CD8-positive, alpha-beta memory T cell (primary cell): Measurements from ENCODE around the gene SUSD6. TPM values are rescaled to one million over a fixed set of nuclear protein-coding genes. Genes with fewer than 3 reads are reported as not detected.

Experiments used
- CTCF ChIA-PET: fragments of 350-600 bp; sonication (Branson Sonifier 250); formaldehyde crosslinking; loops from one replicate; lab custom pipeline; 2021; ENCODE audit warnings: antibody characterized with exemption; lab: Charles Lee
- POLR2A ChIA-PET: fragments of 350-600 bp; sonication (Branson Sonifier 250); formaldehyde crosslinking; loops from one replicate; lab custom pipeline; 2021; ENCODE audit warnings: antibody characterized with exemption; lab: Charles Lee
- DNase-seq, 5 donors: peaks; one replicate each; pipeline versions ENCODE4 v3.0.0 to v3.0.0-alpha.2; 2020 to 2022; ENCODE audit warnings: mixed read lengths in 1 of 5
- H3K27ac ChIP-seq: one replicate; pipeline ENCODE4 v1.7.0; 2013; ENCODE audit warnings: low read depth, mild to moderate bottlenecking, low read length, moderate library complexity
- H3K27me3 ChIP-seq: 2 replicates; pipeline ENCODE4 v1.7.0; 2013; ENCODE audit warnings: low read length, mild to moderate bottlenecking; ENCODE audit not compliant: insufficient read depth, poor library complexity, severe bottlenecking
- H3K36me3 ChIP-seq: 2 replicates; pipeline ENCODE4 v1.7.0; 2013; ENCODE audit warnings: mild to moderate bottlenecking, low read length, moderate library complexity; ENCODE audit not compliant: insufficient read depth
- H3K4me1 ChIP-seq: 2 replicates; pipeline ENCODE4 v1.7.0; 2013; ENCODE audit warnings: mild to moderate bottlenecking, low read length, moderate library complexity; ENCODE audit not compliant: insufficient read depth
- H3K4me3 ChIP-seq: 2 replicates; pipeline ENCODE4 v1.7.0; 2013; ENCODE audit warnings: mild to moderate bottlenecking, low read length
- H3K9me3 ChIP-seq: 2 replicates; pipeline ENCODE4 v1.7.0; 2013; ENCODE audit warnings: mild to moderate bottlenecking, low read length
- H3K27ac Mint-ChIP-seq, 8 donors: one replicate each; pipeline ENCODE4 v1.8.0; 2020 to 2021; ENCODE audit warnings: mixed read lengths in 8 of 8, mild to moderate bottlenecking in 6 of 8, inconsistent platforms in 3 of 8, moderate library complexity in 3 of 8
- H3K27me3 Mint-ChIP-seq, 2 donors: one replicate each; pipeline ENCODE4 v1.8.0; 2020 to 2021; ENCODE audit warnings: mixed read lengths in 2 of 2, mild to moderate bottlenecking in 1 of 2, moderate library complexity in 1 of 2
- H3K36me3 Mint-ChIP-seq, 3 donors: one replicate each; pipeline ENCODE4 v1.8.0; 2020 to 2021; ENCODE audit warnings: mixed read lengths in 3 of 3, inconsistent platforms in 1 of 3, mild to moderate bottlenecking in 1 of 3
- H3K4me1 Mint-ChIP-seq, 3 donors: one replicate each; pipeline ENCODE4 v1.8.0; 2020 to 2021; ENCODE audit warnings: mixed read lengths in 3 of 3, inconsistent platforms in 1 of 3, mild to moderate bottlenecking in 1 of 3
- H3K4me3 Mint-ChIP-seq, 7 donors: one replicate each; pipeline ENCODE4 v1.8.0; 2020 to 2021; ENCODE audit warnings: mixed read lengths in 7 of 7, mild to moderate bottlenecking in 6 of 7, moderate library complexity in 4 of 7, inconsistent platforms in 2 of 7
- H3K9me3 Mint-ChIP-seq, 5 donors: one replicate each; pipeline ENCODE4 v1.8.0; 2020 to 2022; ENCODE audit warnings: mixed read lengths in 5 of 5, mild to moderate bottlenecking in 3 of 5, moderate library complexity in 2 of 5, inconsistent platforms in 1 of 5
- polyA plus RNA-seq: library from polyadenylated mRNA; unstranded; fragments of 300-500 nt; fragmentation: Illumina TruSeq; gene quantifications from one replicate; pipeline ENCODE4 v1.2.3, GENCODE V29; 2021
- total RNA-seq, 2 experiments: library from RNA; stranded (reverse); gene quantifications; one replicate each; pipeline ENCODE4 v1.2.3, GENCODE V29; 2021

SUSD6 gene
- total and polyA plus RNA-seq, 3 experiments from 2014 or later = 9.3 to 53.9 (median 51.4) TPM

GRCh38 chr14:69753860-69754259 lies 142.5 kb downstream of the SUSD6 start:
- H3K9me3 ChIP-seq = no peaks in the 10 kb centered on the region
- H3K4me3 Mint-ChIP-seq = no peak overlapping the region
- no peak overlapping the region for H3K27ac ChIP-seq
- H3K9me3 Mint-ChIP-seq = no peaks in the 10 kb centered on the region
- no peak for DNase-seq
- POLR2A ChIA-PET = no interaction called here
- peaks cover 9 to 10% (median 9%) of the 10 kb centered on the region in 3 donors for H3K4me1 Mint-ChIP-seq
- no peak overlapping the region for H3K4me3 ChIP-seq
- H3K4me1 ChIP-seq = peaks cover 14% of the 10 kb centered on the region
- H3K27me3 ChIP-seq = no peaks in the 10 kb centered on the region
- H3K36me3 ChIP-seq = no peaks in the 10 kb centered on the region
- no peaks in the 10 kb centered on the region for H3K36me3 Mint-ChIP-seq
- peaks cover 3% of the 10 kb centered on the region in 2 donors for H3K27me3 Mint-ChIP-seq
- CTCF ChIA-PET = no interaction called here
- no peak overlapping the region for H3K27ac Mint-ChIP-seq

DNA sequence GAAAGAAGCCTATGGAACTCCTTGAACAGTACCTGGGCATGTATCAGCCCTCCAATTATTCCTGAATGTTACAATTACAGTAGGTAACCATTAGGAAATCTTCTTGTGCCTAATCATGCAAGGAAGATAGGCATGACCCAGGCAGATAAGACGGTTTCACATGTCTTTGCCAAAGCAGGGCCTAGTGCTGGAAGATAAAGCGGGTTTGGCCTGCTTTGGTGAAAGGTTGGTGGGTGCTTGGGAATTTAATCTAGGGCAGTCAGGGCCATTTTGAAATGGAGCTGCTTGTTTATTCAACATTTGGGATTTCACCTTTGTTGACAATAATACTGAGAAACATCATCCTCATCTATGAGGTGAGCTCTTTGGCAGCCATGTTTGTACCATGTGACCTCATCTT lies 143.1 kb downstream of the SUSD6 start:
- H3K36me3 Mint-ChIP-seq = no peaks in the 10 kb centered on the region
- H3K36me3 ChIP-seq = no peaks in the 10 kb centered on the region
- H3K9me3 Mint-ChIP-seq = no peaks in the 10 kb centered on the region
- H3K4me3 ChIP-seq = no peak overlapping the region
- H3K4me1 Mint-ChIP-seq = peaks cover 9 to 10% (median 9%) of the 10 kb centered on the region in 3 donors
- H3K27ac ChIP-seq = no peak overlapping the region
- peaks cover 14% of the 10 kb centered on the region for H3K4me1 ChIP-seq
- H3K27me3 Mint-ChIP-seq = peaks cover 3% of the 10 kb centered on the region in 2 donors
- CTCF ChIA-PET = no interaction called here
- H3K9me3 ChIP-seq = no peaks in the 10 kb centered on the region
- POLR2A ChIA-PET = interaction anchor here (0.6 kb wide), 1 partner anchor 129 kb away, joined by 4 read pairs; no protein-coding TSS in a partner anchor
- H3K27ac Mint-ChIP-seq = no peak overlapping the region
- no peaks in the 10 kb centered on the region for H3K27me3 ChIP-seq
- H3K4me3 Mint-ChIP-seq = no peak overlapping the region
- DNase-seq = no peak

- Histone ChIP-seq H3K4me1 (peaks cover 14% of the 10 kb centered on the region), H3K27me3 (no peaks in the 10 kb centered on the region), H3K4me3 (no peak overlapping the region), H3K36me3 (no peaks in the 10 kb centered on the region), H3K9me3 (no peaks in the 10 kb centered on the region), H3K27ac (no peak overlapping the region)
- peaks cover 3% of the 10 kb centered on the region in 2 donors for H3K27me3 Mint-ChIP-seq
- peaks cover 9 to 10% (median 9%) of the 10 kb centered on the region in 3 donors for H3K4me1 Mint-ChIP-seq
- ChIA-PET CTCF (no interaction called here), POLR2A (interaction anchor here (1.0 kb wide), 2 partner anchors 11 to 126 kb away, joined by 3 to 4 read pairs; partner anchors contain the start of gene SRSF5)
- DNase-seq = no peak
- no peak overlapping the region for H3K4me3 Mint-ChIP-seq
- H3K27ac Mint-ChIP-seq = peak overlapping the region in 3 of 8 donors; percentile 38 to 51 (median 50)
- no peaks in the 10 kb centered on the region for H3K36me3 Mint-ChIP-seq
- no peaks in the 10 kb centered on the region for H3K9me3 Mint-ChIP-seq
Observed at GRCh38 chr14:69755296-69755695, 143.9 kb downstream of the SUSD6 start.

DNA sequence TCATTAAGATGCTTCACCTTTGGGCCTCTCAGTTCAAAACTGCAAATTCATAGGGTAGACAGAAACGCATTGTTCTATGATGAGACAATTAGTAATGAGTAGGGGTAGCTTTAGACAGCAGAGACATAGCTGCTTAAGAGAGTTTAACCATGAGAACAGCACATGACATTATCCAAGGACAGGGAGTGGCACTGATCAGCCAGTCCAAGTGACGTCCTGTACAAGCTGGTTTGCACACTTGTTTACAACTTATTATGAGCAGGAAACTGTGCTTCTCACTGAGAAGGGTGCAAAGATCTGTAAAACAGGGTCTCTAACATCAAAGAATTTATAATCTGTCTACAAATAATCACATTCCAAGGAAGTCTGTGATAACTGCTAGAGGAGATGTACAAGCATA lies 144.4 kb downstream of the SUSD6 start:
- H3K27ac ChIP-seq = no peak overlapping the region
- ChIA-PET POLR2A (interaction anchor here (1.0 kb wide), 2 partner anchors 11 to 126 kb away, joined by 3 to 4 read pairs; partner anchors contain the start of gene SRSF5), CTCF (no interaction called here)
- no peaks in the 10 kb centered on the region for H3K27me3 ChIP-seq
- H3K4me3 ChIP-seq = no peak overlapping the region
- Mint-ChIP-seq H3K27ac (peak overlapping the region in 3 of 8 donors; percentile 38 to 51 (median 50)), H3K9me3 (no peaks in the 10 kb centered on the region), H3K27me3 (peaks cover 3 to 5% of the 10 kb centered on the region in 2 donors), H3K4me1 (peaks cover 9 to 10% (median 9%) of the 10 kb centered on the region in 3 donors), H3K36me3 (no peaks in the 10 kb centered on the region), H3K4me3 (no peak overlapping the region)
- no peaks in the 10 kb centered on the region for H3K36me3 ChIP-seq
- no peak for DNase-seq
- H3K4me1 ChIP-seq = peaks cover 14% of the 10 kb centered on the region
- H3K9me3 ChIP-seq = no peaks in the 10 kb centered on the region

- H3K27me3 Mint-ChIP-seq = peaks cover 3 to 9% of the 10 kb centered on the region in 2 donors
- no peak for DNase-seq
- Histone ChIP-seq H3K4me3 (no peak overlapping the region), H3K27me3 (no peaks in the 10 kb centered on the region), H3K36me3 (no peaks in the 10 kb centered on the region), H3K4me1 (peaks cover 14% of the 10 kb centered on the region), H3K27ac (no peak overlapping the region), H3K9me3 (no peaks in the 10 kb centered on the region)
- H3K36me3 Mint-ChIP-seq = no peaks in the 10 kb centered on the region
- H3K27ac Mint-ChIP-seq = no peak overlapping the region
- no peaks in the 10 kb centered on the region for H3K9me3 Mint-ChIP-seq
- H3K4me3 Mint-ChIP-seq = no peak overlapping the region
- peaks cover 9 to 10% (median 9%) of the 10 kb centered on the region in 3 donors for H3K4me1 Mint-ChIP-seq
- ChIA-PET CTCF (no interaction called here), POLR2A (interaction anchor here (1.0 kb wide), 1 partner anchor 10 kb away, joined by 4 read pairs; the partner anchor contains the start of gene SRSF5)
Observed at GRCh38 chr14:69756298-69756697, 144.9 kb downstream of the SUSD6 start.

- Histone ChIP-seq H3K4me1 (peaks cover 8% of the 10 kb centered on the region), H3K36me3 (no peaks in the 10 kb centered on the region), H3K27me3 (no peaks in the 10 kb centered on the region), H3K9me3 (no peaks in the 10 kb centered on the region), H3K4me3 (no peak overlapping the region), H3K27ac (no peak overlapping the region)
- no peaks in the 10 kb centered on the region for H3K9me3 Mint-ChIP-seq
- no peak for DNase-seq
- peaks cover 5 to 8% (median 6%) of the 10 kb centered on the region in 3 donors for H3K4me1 Mint-ChIP-seq
- ChIA-PET POLR2A (no interaction called here), CTCF (interaction anchor here (1.8 kb wide), 1 partner anchor 34 kb away, joined by 6 read pairs; no protein-coding TSS in a partner anchor)
- no peaks in the 10 kb centered on the region for H3K36me3 Mint-ChIP-seq
- H3K4me3 Mint-ChIP-seq = no peak overlapping the region
- H3K27me3 Mint-ChIP-seq = peaks cover 0 to 5% of the 10 kb centered on the region in 2 donors
- H3K27ac Mint-ChIP-seq = no peak overlapping the region
Observed at GRCh38 chr14:69760810-69761209, 149.4 kb downstream of the SUSD6 start.

DNA sequence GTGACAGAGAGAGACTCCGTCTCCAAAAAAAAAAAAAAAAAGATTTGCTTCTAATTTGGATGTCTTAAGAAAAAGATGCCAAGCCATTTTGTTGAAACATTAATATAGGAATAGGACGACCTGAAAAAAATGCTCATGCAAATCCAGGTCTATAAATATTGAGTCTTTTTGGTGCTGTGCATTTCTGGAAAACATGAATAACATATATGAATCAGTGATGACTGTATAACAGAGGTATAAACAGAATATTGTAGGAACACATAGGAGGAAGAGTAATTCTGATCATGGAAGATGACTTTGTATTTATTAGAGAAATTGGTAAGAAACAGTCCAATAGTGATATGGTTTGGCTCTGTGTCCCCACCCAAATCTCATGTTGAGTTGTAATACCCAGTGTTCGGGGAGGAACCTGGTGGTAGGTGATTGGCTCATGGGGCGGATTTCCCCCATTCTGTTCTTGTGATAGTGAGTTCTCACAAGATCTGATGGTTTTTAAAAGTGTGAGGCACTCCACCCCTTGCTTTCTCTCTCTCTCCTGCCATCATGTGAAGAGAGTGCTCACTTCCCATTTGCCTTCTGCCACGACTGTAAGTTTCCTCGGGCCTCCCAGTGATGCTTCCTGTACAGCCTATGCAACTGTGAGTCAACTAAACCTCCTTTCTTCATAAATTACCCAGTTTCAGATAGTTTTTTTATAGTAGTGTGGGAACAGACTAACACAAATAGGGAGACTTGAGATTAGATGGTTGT lies 152.5 kb downstream of the SUSD6 start:
- H3K36me3 Mint-ChIP-seq = peaks cover 11 to 24% (median 12%) of the 10 kb centered on the region in 3 donors
- peaks cover 0 to 7% (median 0%) of the 10 kb centered on the region in 5 donors for H3K9me3 Mint-ChIP-seq
- POLR2A ChIA-PET = no interaction called here
- no peak for DNase-seq
- H3K4me1 ChIP-seq = peaks cover 21% of the 10 kb centered on the region
- peaks cover 28 to 32% (median 31%) of the 10 kb centered on the region in 3 donors for H3K4me1 Mint-ChIP-seq
- H3K27me3 ChIP-seq = no peaks in the 10 kb centered on the region
- no peak overlapping the region for H3K4me3 ChIP-seq
- CTCF ChIA-PET = no interaction called here
- peaks cover 5 to 17% of the 10 kb centered on the region in 2 donors for H3K27me3 Mint-ChIP-seq
- peaks cover 12% of the 10 kb centered on the region for H3K36me3 ChIP-seq
- H3K27ac ChIP-seq = no peak overlapping the region
- peak overlapping the region in 3 of 8 donors; percentile 25 to 47 (median 37) for H3K27ac Mint-ChIP-seq
- H3K4me3 Mint-ChIP-seq = peak overlapping the region in 1 of 7 donors; percentile 85
- no peaks in the 10 kb centered on the region for H3K9me3 ChIP-seq
